Fibroblast of lung (primary cell): ENCODE results near the gene ANKRD16. TPM values are rescaled to one million over a fixed set of nuclear protein-coding genes. Genes with fewer than 3 reads are reported as not detected.

ENCODE experiments used
- DNase-seq, 2 donors: peaks; one replicate each; pipeline versions ENCODE4 v3.0.0 to v3.0.0-alpha.2; 2010; ENCODE audit warnings: low read depth in 2 of 2
- H2AFZ ChIP-seq: 2 replicates; pipeline ENCODE4 v1.5.1; 2012; ENCODE audit warnings: low read length, control low read depth, inconsistent platforms
- H3K27ac ChIP-seq: 2 replicates; pipeline ENCODE4 v1.5.1; 2011; ENCODE audit warnings: low read length, control low read depth; ENCODE audit not compliant: insufficient read depth
- H3K27me3 ChIP-seq: 2 replicates; pipeline ENCODE4 v1.5.1; 2011; ENCODE audit warnings: mild to moderate bottlenecking, low read length; ENCODE audit not compliant: control insufficient read depth, insufficient read depth
- H3K36me3 ChIP-seq: 2 replicates; pipeline ENCODE4 v1.5.1; 2011; ENCODE audit warnings: low read length; ENCODE audit not compliant: control insufficient read depth, insufficient read depth
- H3K4me1 ChIP-seq: 2 replicates; pipeline ENCODE4 v1.5.1; 2011; ENCODE audit warnings: low read length; ENCODE audit not compliant: control insufficient read depth, insufficient read depth; ENCODE audit errors: extremely low read depth
- H3K4me2 ChIP-seq: 2 replicates; pipeline ENCODE4 v1.5.1; 2011; ENCODE audit warnings: low read length, control low read depth; ENCODE audit not compliant: insufficient read depth; ENCODE audit errors: extremely low read depth
- H3K4me3 ChIP-seq, 4 experiments: fragments of 200-600 bp in 1 of 4; sonication (generic) in 1 of 4; replicated peaks in 1 of 4; 2 replicates each; pipeline ENCODE4 v1.5.1; 2011 to 2016; ENCODE audit warnings: low read length in 4 of 4, low read depth in 3 of 4, mild to moderate bottlenecking in 3 of 4, control low read depth in 2 of 4, inconsistent platforms in 1 of 4, mixed read lengths in 1 of 4; ENCODE audit not compliant: insufficient read depth in 1 of 4; ENCODE audit errors: control extremely low read depth in 1 of 4
- H3K79me2 ChIP-seq: 2 replicates; pipeline ENCODE4 v1.5.1; 2012; ENCODE audit warnings: mild to moderate bottlenecking, low read length, inconsistent platforms; ENCODE audit not compliant: control insufficient read depth, insufficient read depth
- H3K9ac ChIP-seq: 2 replicates; pipeline ENCODE4 v1.5.1; 2011; ENCODE audit warnings: mild to moderate bottlenecking, low read length, control low read depth; ENCODE audit not compliant: insufficient read depth
- H3K9me3 ChIP-seq: 2 replicates; pipeline ENCODE4 v1.5.1; 2012; ENCODE audit warnings: low read depth, low read length; ENCODE audit not compliant: control insufficient read depth, insufficient read depth
- H4K20me1 ChIP-seq: 2 replicates; pipeline ENCODE4 v1.5.1; 2011; ENCODE audit warnings: low read length; ENCODE audit not compliant: control insufficient read depth, insufficient read depth; ENCODE audit errors: extremely low read depth
- CTCF ChIP-seq, 2 donors: IDR thresholded peaks in 1 of 2; conservative IDR thresholded peaks in 1 of 2; 1 replicate in 1 of 2; 2 replicates in 1 of 2; pipeline ENCODE4 v1.5.1; 2011 to 2012; ENCODE audit warnings: low read length in 2 of 2, control low read depth in 1 of 2, inconsistent platforms in 1 of 2, low read depth in 1 of 2, mild to moderate bottlenecking in 1 of 2
- EZH2 ChIP-seq: IDR thresholded peaks from 2 replicates; pipeline ENCODE4 v1.5.1; 2012; ENCODE audit warnings: low read length, control low read depth, mild to moderate bottlenecking; ENCODE audit errors: missing control alignments
- polyA plus RNA-seq, 2 donors: library from polyadenylated mRNA; depleted of rRNA in 1 of 2; stranded (reverse) in 1 of 2; unstranded in 1 of 2; fragments of >200 nt; gene quantifications; 2 replicates each; pipeline ENCODE4 v1.2.1, GENCODE V29; 2011 to 2012; ENCODE audit warnings: missing spikeins in 1 of 2
- total RNA-seq: library from RNA; depleted of rRNA; stranded (reverse); fragments of >200 nt; gene quantifications from 2 replicates; pipeline ENCODE4 v1.2.1, GENCODE V29; 2014

The ANKRD16 gene
- total and polyA plus RNA-seq, 2 donors (not counting 1 experiment from before 2014, with no cell fraction given), result 4.0 to 9.9 TPM

DNA sequence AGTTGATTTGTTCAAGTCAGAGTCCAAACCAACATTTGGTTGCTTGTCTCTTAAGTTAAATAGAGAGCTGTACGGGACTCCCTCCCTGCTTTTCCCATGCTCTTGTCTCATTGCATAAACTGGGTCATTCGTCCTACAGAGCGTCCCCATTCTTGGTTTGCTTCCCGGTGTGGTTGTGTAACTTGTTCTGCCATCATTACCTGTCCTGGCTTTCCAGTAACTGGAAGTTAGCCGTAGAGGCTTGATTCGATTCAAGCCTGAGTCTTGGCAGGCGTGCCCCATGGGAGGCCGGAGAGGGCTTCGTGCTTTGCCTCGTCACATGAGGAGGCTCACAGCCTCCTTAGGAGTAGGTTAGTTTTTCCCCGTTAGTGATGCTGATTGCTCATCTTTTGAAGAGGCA is 40.6 kb upstream of the ANKRD16 start:
- Histone ChIP-seq H2AFZ (no peak overlapping the region), H3K9me3 (no peaks in the 10 kb centered on the region), H3K79me2 (no peaks in the 10 kb centered on the region), H3K9ac (no peak overlapping the region), H3K36me3 (peaks cover 11% of the 10 kb centered on the region), H4K20me1 (no peaks in the 10 kb centered on the region), H3K27me3 (no peaks in the 10 kb centered on the region), H3K4me2 (no peak overlapping the region), H3K27ac (no peak overlapping the region), H3K4me3 (no peak overlapping the region), H3K4me1 (peaks cover 5% of the 10 kb centered on the region)
- no peak for DNase-seq
- TF ChIP-seq CTCF (conservative IDR thresholded peaks at IDR 0.05 in 1 of 2, IDR thresholded peaks at IDR 0.05 in 1 of 2; ENCODE audit: low read depth in 1 of 2, low read length in 2 of 2) (no peak), EZH2 (no peak)

DNA sequence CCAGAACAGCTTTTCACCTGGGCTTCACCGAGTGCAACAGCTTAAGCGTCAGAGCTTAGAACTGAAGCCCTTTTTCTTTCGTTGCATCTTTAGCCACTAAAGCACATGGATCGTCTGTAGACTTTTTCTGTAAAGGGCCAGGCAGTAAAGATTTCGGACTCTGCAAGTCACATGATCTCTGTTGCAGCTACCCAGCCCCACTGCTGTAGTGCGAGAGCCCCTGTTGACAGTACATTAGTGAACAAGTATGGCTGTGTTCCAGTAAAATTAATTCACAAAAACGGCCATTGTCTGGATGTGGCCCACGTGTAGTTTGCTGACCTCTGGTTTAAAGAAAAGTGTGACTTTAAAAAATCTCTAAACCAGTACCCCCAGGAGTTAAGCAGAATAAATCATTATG is 39.7 kb upstream of the ANKRD16 start:
- Histone ChIP-seq H3K79me2 (no peaks in the 10 kb centered on the region), H4K20me1 (no peaks in the 10 kb centered on the region), H2AFZ (no peak overlapping the region), H3K9ac (no peak overlapping the region), H3K27me3 (no peaks in the 10 kb centered on the region), H3K9me3 (no peaks in the 10 kb centered on the region), H3K4me1 (peaks cover 5% of the 10 kb centered on the region), H3K27ac (no peak overlapping the region), H3K36me3 (peaks cover 12% of the 10 kb centered on the region), H3K4me3 (no peak overlapping the region), H3K4me2 (no peak overlapping the region)
- no peak for DNase-seq
- TF ChIP-seq EZH2 (no peak), CTCF (conservative IDR thresholded peaks at IDR 0.05 in 1 of 2, IDR thresholded peaks at IDR 0.05 in 1 of 2; ENCODE audit: low read depth in 1 of 2, low read length in 2 of 2) (no peak)

GRCh38 chr10:5927306-5927705 is 37.6 kb upstream of the ANKRD16 start:
- peak; percentile 79 to 81 for DNase-seq
- H3K27me3 ChIP-seq, result no peaks in the 10 kb centered on the region
- H3K36me3 ChIP-seq, result peaks cover 23% of the 10 kb centered on the region
- no peaks in the 10 kb centered on the region for H4K20me1 ChIP-seq
- H3K9ac ChIP-seq, result no peak overlapping the region
- H3K4me1 ChIP-seq, result peaks cover 5% of the 10 kb centered on the region
- H3K4me2 ChIP-seq, result peak overlapping the region; percentile 36
- no peak overlapping the region for H2AFZ ChIP-seq
- no peaks in the 10 kb centered on the region for H3K79me2 ChIP-seq
- peak overlapping the region; percentile 65 for H3K27ac ChIP-seq
- TF ChIP-seq EZH2 (no peak), CTCF (conservative IDR thresholded peaks at IDR 0.05 in 1 of 2, IDR thresholded peaks at IDR 0.05 in 1 of 2; ENCODE audit: low read depth in 1 of 2, low read length in 2 of 2) (no peak)
- no peaks in the 10 kb centered on the region for H3K9me3 ChIP-seq
- no peak overlapping the region for H3K4me3 ChIP-seq
